ENCODE data around the gene CLOCK. TPM values are rescaled to one million over a fixed set of nuclear protein-coding genes. Genes with fewer than 3 reads are reported as not detected.

CLOCK gene
- total and polyA plus RNA-seq, 12 donors: 6.9 to 37.0 (median 27.9) TPM

DNA sequence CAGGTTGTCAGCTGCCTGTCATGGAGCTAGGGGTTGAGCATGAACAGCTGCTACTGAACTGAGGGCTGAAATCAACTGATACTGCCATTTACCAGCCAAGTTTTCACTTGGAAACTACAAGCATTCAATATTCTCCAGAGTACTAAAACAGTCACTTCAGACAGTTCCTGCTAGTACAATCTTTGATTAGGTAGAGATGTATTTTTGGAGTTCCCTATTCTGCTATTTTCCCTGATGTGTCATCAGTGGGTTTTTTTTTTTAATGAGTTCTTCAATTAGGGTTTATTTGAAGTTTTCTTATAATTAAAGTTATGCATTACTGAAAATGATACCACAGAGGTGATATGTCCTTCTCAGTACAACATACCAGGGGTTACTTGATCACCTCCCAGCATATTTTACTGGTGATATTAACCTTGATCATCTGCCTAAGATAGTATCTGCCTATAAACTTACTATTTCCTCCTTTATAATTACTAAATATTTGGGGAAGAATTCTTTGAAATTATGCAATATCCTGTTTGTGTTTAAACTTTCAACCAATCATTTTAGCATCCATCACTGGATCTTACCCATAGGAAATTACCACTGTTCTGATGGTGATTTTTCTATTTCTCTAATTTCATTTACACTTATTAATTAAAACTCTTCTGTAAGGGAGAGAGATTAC, 31.8 kb upstream of the CLOCK start:
- H3K9me3 ChIP-seq (replicated peaks in 1 of 3): peaks cover 0 to 16% (median 0%) of the 10 kb centered on the region in 3 donors
- H3K4me1 ChIP-seq (replicated peaks in 1 of 2): no peaks in the 10 kb centered on the region
- no peak for TF ChIP-seq POLR2A (IDR thresholded peaks at IDR 0.05)
- TF ChIP-seq, protein P1, sequence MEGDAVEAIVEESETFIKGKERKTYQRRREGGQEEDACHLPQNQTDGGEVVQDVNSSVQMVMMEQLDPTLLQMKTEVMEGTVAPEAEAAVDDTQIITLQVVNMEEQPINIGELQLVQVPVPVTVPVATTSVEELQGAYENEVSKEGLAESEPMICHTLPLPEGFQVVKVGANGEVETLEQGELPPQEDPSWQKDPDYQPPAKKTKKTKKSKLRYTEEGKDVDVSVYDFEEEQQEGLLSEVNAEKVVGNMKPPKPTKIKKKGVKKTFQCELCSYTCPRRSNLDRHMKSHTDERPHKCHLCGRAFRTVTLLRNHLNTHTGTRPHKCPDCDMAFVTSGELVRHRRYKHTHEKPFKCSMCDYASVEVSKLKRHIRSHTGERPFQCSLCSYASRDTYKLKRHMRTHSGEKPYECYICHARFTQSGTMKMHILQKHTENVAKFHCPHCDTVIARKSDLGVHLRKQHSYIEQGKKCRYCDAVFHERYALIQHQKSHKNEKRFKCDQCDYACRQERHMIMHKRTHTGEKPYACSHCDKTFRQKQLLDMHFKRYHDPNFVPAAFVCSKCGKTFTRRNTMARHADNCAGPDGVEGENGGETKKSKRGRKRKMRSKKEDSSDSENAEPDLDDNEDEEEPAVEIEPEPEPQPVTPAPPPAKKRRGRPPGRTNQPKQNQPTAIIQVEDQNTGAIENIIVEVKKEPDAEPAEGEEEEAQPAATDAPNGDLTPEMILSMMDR (IDR thresholded peaks at IDR 0.05): no peak
- H3K27ac ChIP-seq: no peak overlapping the region
- H3K27me3 ChIP-seq: no peaks in the 10 kb centered on the region
- no peak overlapping the region for H3K4me3 ChIP-seq
- intact Hi-C loops (cut with DNase I): no loop called here
- H3K36me3 ChIP-seq (replicated peaks in 1 of 2): no peaks in the 10 kb centered on the region
- DNase-seq: no peak

DNA sequence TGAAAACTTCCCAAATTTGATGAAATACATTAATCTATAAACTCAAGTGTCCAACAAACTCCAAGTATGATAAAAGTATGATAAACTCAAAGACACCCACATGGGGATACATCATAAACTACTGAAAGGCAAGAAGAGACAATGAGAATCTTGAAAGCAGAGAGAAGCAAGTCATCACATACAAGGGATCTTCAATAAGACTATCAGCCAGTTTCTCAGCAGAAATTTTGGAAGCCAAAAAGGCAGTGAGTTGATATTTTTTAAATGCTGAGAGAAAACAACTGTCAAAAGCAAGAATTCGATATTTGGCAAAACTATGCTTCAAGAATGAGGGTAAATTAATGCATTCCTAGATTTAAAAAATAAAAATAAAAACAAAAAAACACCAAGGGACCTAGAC, 28.8 kb upstream of the CLOCK start:
- no peaks in the 10 kb centered on the region for H3K4me1 ChIP-seq (replicated peaks in 1 of 2)
- no peak overlapping the region for H3K27ac ChIP-seq
- 61 to 79% (median 72%) methylated on average over 1 of the region's 1 CpG for WGBS, 4 donors
- no peak for TF ChIP-seq POLR2A (IDR thresholded peaks at IDR 0.05)
- TF ChIP-seq, protein P1 (IDR thresholded peaks at IDR 0.05): no peak
- intact Hi-C loops (cut with DNase I): no loop called here
- no peaks in the 10 kb centered on the region for H3K36me3 ChIP-seq (replicated peaks in 1 of 2)
- H3K27me3 ChIP-seq: no peaks in the 10 kb centered on the region
- no peak for DNase-seq
- H3K4me3 ChIP-seq: no peak overlapping the region
- peaks cover 0 to 16% (median 0%) of the 10 kb centered on the region in 3 donors for H3K9me3 ChIP-seq (replicated peaks in 1 of 3)

DNA sequence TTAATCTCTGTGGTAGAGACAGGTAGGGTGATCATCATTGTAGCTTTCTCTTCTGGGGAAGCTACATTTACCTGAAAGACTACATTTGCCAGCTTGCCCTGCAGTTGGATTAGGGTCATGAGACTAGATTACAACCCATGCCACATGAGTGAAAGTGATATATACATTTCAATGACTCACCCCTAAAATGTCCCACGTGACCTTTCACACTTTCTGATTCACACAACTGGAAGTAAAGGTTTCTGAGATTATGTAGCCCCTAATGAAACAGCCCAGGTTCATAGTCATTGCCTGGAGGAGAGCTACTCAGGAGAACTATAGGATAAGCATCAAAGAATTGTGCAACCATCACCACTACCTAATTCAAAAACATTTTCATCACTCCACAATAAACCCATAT, 27.5 kb upstream of the CLOCK start:
- TF ChIP-seq, protein P1 (IDR thresholded peaks at IDR 0.05): no peak
- no peak for TF ChIP-seq POLR2A (IDR thresholded peaks at IDR 0.05)
- intact Hi-C loops (cut with DNase I): no loop called here
- H3K4me3 ChIP-seq: no peak overlapping the region
- H3K4me1 ChIP-seq (replicated peaks in 1 of 2): no peaks in the 10 kb centered on the region
- no peak overlapping the region for H3K27ac ChIP-seq
- no peaks in the 10 kb centered on the region for H3K36me3 ChIP-seq (replicated peaks in 1 of 2)
- WGBS, 4 donors: 55 to 79% (median 69%) methylated on average over 1 of the region's 1 CpG
- no peaks in the 10 kb centered on the region for H3K27me3 ChIP-seq
- no peak for DNase-seq
- H3K9me3 ChIP-seq (replicated peaks in 1 of 3): peaks cover 0 to 16% (median 0%) of the 10 kb centered on the region in 3 donors

DNA sequence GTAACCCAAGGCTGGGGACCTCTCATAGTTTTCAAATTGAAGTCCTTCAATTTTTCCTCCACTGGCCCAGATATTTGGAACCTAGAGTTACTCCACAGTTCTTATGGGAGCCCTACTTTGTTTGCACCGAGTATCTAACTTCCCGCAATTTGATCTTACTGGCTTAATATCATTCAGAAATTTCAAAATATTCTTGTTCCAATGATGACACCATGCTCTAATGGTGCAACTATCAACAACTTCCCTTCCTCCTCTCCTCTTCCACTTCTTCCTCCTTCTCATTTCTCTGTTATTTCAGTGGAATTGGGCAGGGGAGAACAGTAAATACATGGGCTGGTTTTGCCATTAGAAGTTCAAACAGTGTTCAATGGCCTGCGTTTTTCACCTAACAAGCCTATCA, 25.1 kb upstream of the CLOCK start:
- no peak for DNase-seq
- WGBS, 4 donors: 71 to 87% (median 78%) methylated on average over 3 of the region's 3 CpGs

More for the DNA sequence above, 25.1 kb upstream of the CLOCK start:
- intact Hi-C loops (cut with DNase I): no loop called here
- TF ChIP-seq, protein P1 (IDR thresholded peaks at IDR 0.05): no peak
- no peak for TF ChIP-seq POLR2A (IDR thresholded peaks at IDR 0.05)
- H3K36me3 ChIP-seq (replicated peaks in 1 of 2): no peaks in the 10 kb centered on the region
- H3K9me3 ChIP-seq (replicated peaks in 1 of 3): peaks cover 0 to 16% (median 0%) of the 10 kb centered on the region in 3 donors
- H3K27ac ChIP-seq: no peak overlapping the region
- H3K4me1 ChIP-seq (replicated peaks in 1 of 2): no peaks in the 10 kb centered on the region
- H3K27me3 ChIP-seq: no peaks in the 10 kb centered on the region
- H3K4me3 ChIP-seq: no peak overlapping the region

All from adrenal gland (tissue), 12 donors.